Trophoblast cell (in vitro differentiated cells and primary cell): ENCODE data around the gene MCAM.

Experiments
- DNase-seq, 2 donors: peaks; one replicate each; pipeline ENCODE4 v3.0.0-alpha.2; 2016
- H2AFZ ChIP-seq: 2 replicates; pipeline ENCODE4 v1.6.1; 2013; ENCODE audit warnings: low read length, moderate library complexity, mild to moderate bottlenecking; ENCODE audit not compliant: insufficient read depth, poor library complexity
- H2AK5ac ChIP-seq: 2 replicates; pipeline ENCODE4 v1.6.1; 2013; ENCODE audit warnings: mild to moderate bottlenecking, low read length
- H2BK120ac ChIP-seq: 2 replicates; pipeline ENCODE4 v1.6.1; 2013; ENCODE audit warnings: low read length, mild to moderate bottlenecking, moderate library complexity; ENCODE audit not compliant: insufficient read depth, poor library complexity
- H2BK12ac ChIP-seq: 2 replicates; pipeline ENCODE4 v1.6.1; 2013; ENCODE audit warnings: mild to moderate bottlenecking, low read length, moderate library complexity
- H2BK5ac ChIP-seq: 2 replicates; pipeline ENCODE4 v1.6.1; 2013; ENCODE audit warnings: low read length, low read depth, moderate library complexity, mild to moderate bottlenecking; ENCODE audit not compliant: poor library complexity
- H3K14ac ChIP-seq: 2 replicates; pipeline ENCODE4 v1.6.1; 2013; ENCODE audit warnings: mild to moderate bottlenecking, low read length
- H3K18ac ChIP-seq: 2 replicates; pipeline ENCODE4 v1.6.1; 2013; ENCODE audit warnings: mild to moderate bottlenecking, low read length
- H3K23ac ChIP-seq: 2 replicates; pipeline ENCODE4 v1.6.1; 2013; ENCODE audit warnings: low read length
- H3K27ac ChIP-seq: 2 replicates; pipeline ENCODE4 v1.5.1; 2013; ENCODE audit warnings: low read depth, mild to moderate bottlenecking, inconsistent platforms, low read length, moderate library complexity
- H3K27me3 ChIP-seq: 2 replicates; pipeline ENCODE4 v1.6.1; 2013; ENCODE audit warnings: inconsistent platforms, mild to moderate bottlenecking, low read length, moderate library complexity; ENCODE audit not compliant: insufficient read depth
- H3K36me3 ChIP-seq, 2 experiments: 1 replicate in 1 of 2; 2 replicates in 1 of 2; pipeline ENCODE4 v1.6.1; 2013; ENCODE audit warnings: low read length in 2 of 2, mild to moderate bottlenecking in 2 of 2, moderate library complexity in 1 of 2; ENCODE audit not compliant: insufficient read depth in 2 of 2, control insufficient read depth in 1 of 2
- H3K4ac ChIP-seq: 2 replicates; pipeline ENCODE4 v1.6.1; 2013; ENCODE audit warnings: low read depth, mild to moderate bottlenecking, low read length, moderate library complexity
- H3K4me1 ChIP-seq, 2 experiments: 1 replicate in 1 of 2; 2 replicates in 1 of 2; pipeline ENCODE4 v1.6.1; 2013; ENCODE audit warnings: low read length in 2 of 2, mild to moderate bottlenecking in 2 of 2, moderate library complexity in 1 of 2; ENCODE audit not compliant: insufficient read depth in 2 of 2, control insufficient read depth in 1 of 2
- H3K4me2 ChIP-seq: 2 replicates; pipeline ENCODE4 v1.6.1; 2013; ENCODE audit warnings: inconsistent platforms, mild to moderate bottlenecking, low read length, moderate library complexity
- H3K4me3 ChIP-seq: 2 replicates; pipeline ENCODE4 v1.5.1; 2013; ENCODE audit warnings: mild to moderate bottlenecking, low read depth, low read length, inconsistent platforms
- H3K79me1 ChIP-seq: one replicate; pipeline ENCODE4 v1.6.1; 2013; ENCODE audit warnings: low read length
- H3K79me2 ChIP-seq: 2 replicates; pipeline ENCODE4 v1.6.1; 2013; ENCODE audit warnings: low read length, mild to moderate bottlenecking; ENCODE audit not compliant: control insufficient read depth, insufficient read depth, poor library complexity
- H3K9ac ChIP-seq: 2 replicates; pipeline ENCODE4 v1.6.1; 2013; ENCODE audit warnings: mild to moderate bottlenecking, low read length
- H3K9me3 ChIP-seq: 2 replicates; pipeline ENCODE4 v1.6.1; 2013; ENCODE audit warnings: low read depth, mild to moderate bottlenecking, control low read depth, inconsistent platforms, low read length; ENCODE audit not compliant: insufficient read depth
- H4K12ac ChIP-seq: 2 replicates; pipeline ENCODE4 v1.6.1; 2013; ENCODE audit warnings: low read depth, mild to moderate bottlenecking, low read length, moderate library complexity
- H4K8ac ChIP-seq: 2 replicates; pipeline ENCODE4 v1.6.1; 2013; ENCODE audit warnings: low read depth, mild to moderate bottlenecking, low read length, moderate library complexity
- H4K91ac ChIP-seq: one replicate; pipeline ENCODE4 v1.6.1; 2013; ENCODE audit warnings: low read depth, mild to moderate bottlenecking, low read length, moderate library complexity
- WGBS: extraction: QIAGEN DNeasy Blood & Tissue Kit; methylation state at CpG from one replicate; pipeline ENCODE4 v1.1.7; 2013; ENCODE audit warnings: missing lambda C conversion rate; ENCODE audit not compliant: insufficient read length, insufficient coverage; ENCODE audit errors: extremely low coverage; 5-methylcytosine and 5-hydroxymethylcytosine counted together

MCAM gene

GRCh38 chr11:119340335-119341221, 23.6 kb upstream of the MCAM start, which contains the start of gene C1QTNF5:
C1QTNF5 (minus strand) TSS chr11:119340883; CDS start chr11:119340397, 486 bp downstream.
- peak within 1 kb of the TSS; percentile 75 for H4K12ac ChIP-seq
- no peak within 1 kb of the TSS for H3K27ac ChIP-seq
- H4K91ac ChIP-seq, result peak within 1 kb of the TSS; percentile 25
- H4K8ac ChIP-seq, result peak within 1 kb of the TSS; percentile 75
- H3K79me1 ChIP-seq, result peaks cover 7% of the 10 kb centered on the region
- peaks cover 24 to 33% of the 10 kb centered on the region in 2 experiments for H3K4me1 ChIP-seq
- peaks cover 26% of the 10 kb centered on the region for H3K27me3 ChIP-seq
- peak within 1 kb of the TSS; percentile 37 for H2BK120ac ChIP-seq
- no peak within 1 kb of the TSS for H3K9ac ChIP-seq
- peak within 1 kb of the TSS; percentile 57 for H3K4me3 ChIP-seq
- no peak within 1 kb of the TSS for H2BK5ac ChIP-seq
- no peak for DNase-seq
- no peak within 1 kb of the TSS for H2AK5ac ChIP-seq
- no peak within 1 kb of the TSS for H3K23ac ChIP-seq
- H3K79me2 ChIP-seq, result peaks cover 3% of the 10 kb centered on the region
- peak within 1 kb of the TSS; percentile 79 for H3K4me2 ChIP-seq
- H3K14ac ChIP-seq, result peak within 1 kb of the TSS; percentile 57
- no peak within 1 kb of the TSS for H3K4ac ChIP-seq
- H3K9me3 ChIP-seq, result peaks cover 2% of the 10 kb centered on the region
- H3K18ac ChIP-seq, result peak within 1 kb of the TSS; percentile 27
- WGBS, result no CpG with 5 or more reads among the region's 53 CpGs
- H3K36me3 ChIP-seq, result peaks cover 11 to 12% of the 10 kb centered on the region in 2 experiments
- H2BK12ac ChIP-seq, result peak within 1 kb of the TSS; percentile 18
- peak within 1 kb of the TSS; percentile 48 for H2AFZ ChIP-seq

GRCh38 chr11:119339589-119340334, 22.8 kb upstream of the MCAM start:
- Histone ChIP-seq H2BK120ac (peak overlapping the region; percentile 37), H2AK5ac (peak overlapping the region; percentile 1), H3K36me3 (peaks cover 11 to 12% of the 10 kb centered on the region in 2 experiments), H3K79me1 (peaks cover 7% of the 10 kb centered on the region), H3K23ac (no peak overlapping the region), H4K91ac (peak overlapping the region; percentile 25), H3K9me3 (peaks cover 2% of the 10 kb centered on the region), H3K79me2 (peaks cover 5% of the 10 kb centered on the region), H3K18ac (peak overlapping the region; percentile 27), H3K4me3 (peak overlapping the region; percentile 57), H2BK12ac (peak overlapping the region; percentile 18), H3K27me3 (peaks cover 26% of the 10 kb centered on the region), H3K9ac (no peak overlapping the region), H4K8ac (peak overlapping the region; percentile 75), H3K14ac (peak overlapping the region; percentile 57), H3K4me1 (peaks cover 31 to 41% of the 10 kb centered on the region in 2 experiments), H2BK5ac (no peak overlapping the region), H2AFZ (peak overlapping the region; percentile 48), H4K12ac (peak overlapping the region; percentile 75), H3K4ac (no peak overlapping the region), H3K27ac (no peak overlapping the region), H3K4me2 (peak overlapping the region; percentile 79)
- peak in 1 of 2 donors; percentile 63 for DNase-seq
- WGBS, result no CpG with 5 or more reads among the region's 86 CpGs

- no peak overlapping the region for H2AFZ ChIP-seq
- peak overlapping the region; percentile 79 for H3K4me2 ChIP-seq
- H4K91ac ChIP-seq, result peak overlapping the region; percentile 25
- no peak overlapping the region for H2BK12ac ChIP-seq
- H3K9me3 ChIP-seq, result peaks cover 2% of the 10 kb centered on the region
- H2BK5ac ChIP-seq, result no peak overlapping the region
- no peak overlapping the region for H2BK120ac ChIP-seq
- H4K8ac ChIP-seq, result no peak overlapping the region
- no peak overlapping the region for H3K9ac ChIP-seq
- no peak overlapping the region for H3K18ac ChIP-seq
- peaks cover 10% of the 10 kb centered on the region for H3K79me1 ChIP-seq
- no peak overlapping the region for H4K12ac ChIP-seq
- no peak overlapping the region for H3K4ac ChIP-seq
- peaks cover 26% of the 10 kb centered on the region for H3K27me3 ChIP-seq
- H3K4me1 ChIP-seq, result peaks cover 31 to 41% of the 10 kb centered on the region in 2 experiments
- peak overlapping the region; percentile 57 for H3K4me3 ChIP-seq
- H3K14ac ChIP-seq, result no peak overlapping the region
- peaks cover 11 to 12% of the 10 kb centered on the region in 2 experiments for H3K36me3 ChIP-seq
- H3K27ac ChIP-seq, result no peak overlapping the region
- H2AK5ac ChIP-seq, result peak overlapping the region; percentile 1
- no CpG with 5 or more reads among the region's 11 CpGs for WGBS
- peaks cover 9% of the 10 kb centered on the region for H3K79me2 ChIP-seq
- no peak overlapping the region for H3K23ac ChIP-seq
- DNase-seq, result no peak
These were observed 22.1 kb upstream of the MCAM start for GRCh38 chr11:119338965-119339588.

GRCh38 chr11:119338318-119338890, 21.5 kb upstream of the MCAM start:
- Histone ChIP-seq H3K14ac (no peak overlapping the region), H3K18ac (no peak overlapping the region), H3K79me1 (peaks cover 13% of the 10 kb centered on the region), H2BK5ac (no peak overlapping the region), H3K79me2 (peaks cover 9% of the 10 kb centered on the region), H2AFZ (no peak overlapping the region), H2BK120ac (no peak overlapping the region), H3K23ac (no peak overlapping the region), H3K4me1 (peaks cover 31 to 41% of the 10 kb centered on the region in 2 experiments), H2BK12ac (no peak overlapping the region), H3K36me3 (peaks cover 11 to 12% of the 10 kb centered on the region in 2 experiments), H3K9ac (no peak overlapping the region), H3K27me3 (peaks cover 26% of the 10 kb centered on the region), H3K4ac (no peak overlapping the region), H3K27ac (peak overlapping the region; percentile 86), H4K8ac (peak overlapping the region; percentile 68), H3K4me3 (no peak overlapping the region), H2AK5ac (no peak overlapping the region), H4K91ac (no peak overlapping the region), H4K12ac (no peak overlapping the region), H3K4me2 (peak overlapping the region; percentile 57), H3K9me3 (peaks cover 2% of the 10 kb centered on the region)
- DNase-seq, result peak in 1 of 2 donors; percentile 87
- no CpG with 5 or more reads among the region's 17 CpGs for WGBS
